GM18868 (cell line): Measurements from ENCODE around the gene MRO.
"Not testable (repeated sequence)": the region's sequence is repeated elsewhere in the genome, so short reads cannot be mapped to it uniquely, and the experiment has no call there.

Experiments
- ATAC-seq: cut with Tn5 transposase; IDR thresholded peaks from one replicate; pipeline ENCODE4 v1.9.1; 2021; ENCODE audit warnings: mild to moderate bottlenecking, moderate library complexity; ENCODE audit not compliant: unreplicated experiment

MRO gene

DNA sequence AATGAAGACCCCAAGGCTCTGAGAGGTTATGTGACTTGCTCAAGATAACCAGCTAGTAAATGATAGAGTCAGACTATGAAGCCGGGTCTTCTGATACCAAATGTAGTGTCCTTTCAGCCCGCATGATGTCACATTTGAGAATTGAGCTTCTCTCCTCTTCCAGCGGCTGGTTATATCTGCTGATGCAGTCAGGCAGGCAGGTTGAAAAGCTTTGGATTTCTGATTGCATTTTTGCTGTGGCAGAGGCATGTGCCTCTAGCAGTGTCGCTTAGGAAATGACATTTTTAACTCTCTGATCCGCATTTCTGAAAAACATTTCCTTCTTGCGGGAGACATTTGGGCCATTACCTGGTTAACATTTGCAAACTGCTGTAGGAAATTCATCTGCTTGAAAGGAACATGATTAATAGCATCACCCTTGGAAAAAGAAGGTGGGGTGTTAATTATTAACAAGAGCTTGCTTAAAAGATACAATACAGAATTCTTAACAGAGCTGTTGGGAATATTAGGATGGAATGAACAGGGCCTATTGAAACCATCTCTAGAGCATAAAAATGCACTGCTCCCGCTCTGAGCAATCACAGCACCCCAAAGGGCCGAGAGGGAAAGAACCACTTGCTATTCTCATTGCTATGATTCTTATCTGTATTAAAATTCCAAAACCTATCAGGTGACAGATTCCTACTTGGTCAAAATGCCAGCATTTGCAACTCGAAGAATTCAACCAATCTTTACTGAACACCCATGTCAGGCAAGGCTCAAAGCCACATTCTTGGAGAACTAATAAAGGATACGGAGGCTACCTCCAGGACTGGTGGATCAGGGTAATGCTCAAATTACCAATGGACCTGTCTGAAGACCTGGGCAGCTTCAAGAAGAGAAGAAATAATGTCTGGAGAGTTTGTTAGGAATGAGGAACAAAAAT lies 25.9 kb downstream of the MRO start:
- ATAC-seq, result no peak

DNA sequence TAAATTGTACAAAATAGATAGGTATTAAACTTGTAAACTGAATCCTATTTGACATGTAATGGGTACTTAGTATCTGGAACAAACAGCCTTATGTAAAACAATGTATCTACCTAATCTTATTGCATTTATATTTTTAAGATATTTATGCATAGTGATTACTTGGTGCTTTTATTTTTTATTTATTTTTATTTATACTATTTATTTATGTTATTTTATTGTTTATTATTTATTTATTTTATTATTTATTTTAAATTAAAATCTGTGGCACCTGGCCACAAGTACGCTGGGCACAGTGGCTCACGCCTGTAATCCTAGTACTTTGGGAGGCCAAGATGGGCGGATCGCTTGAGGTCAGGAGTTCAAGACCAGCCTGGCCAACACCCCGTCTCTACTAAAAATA lies 26.9 kb downstream of the MRO start:
- ATAC-seq, result no peak

DNA sequence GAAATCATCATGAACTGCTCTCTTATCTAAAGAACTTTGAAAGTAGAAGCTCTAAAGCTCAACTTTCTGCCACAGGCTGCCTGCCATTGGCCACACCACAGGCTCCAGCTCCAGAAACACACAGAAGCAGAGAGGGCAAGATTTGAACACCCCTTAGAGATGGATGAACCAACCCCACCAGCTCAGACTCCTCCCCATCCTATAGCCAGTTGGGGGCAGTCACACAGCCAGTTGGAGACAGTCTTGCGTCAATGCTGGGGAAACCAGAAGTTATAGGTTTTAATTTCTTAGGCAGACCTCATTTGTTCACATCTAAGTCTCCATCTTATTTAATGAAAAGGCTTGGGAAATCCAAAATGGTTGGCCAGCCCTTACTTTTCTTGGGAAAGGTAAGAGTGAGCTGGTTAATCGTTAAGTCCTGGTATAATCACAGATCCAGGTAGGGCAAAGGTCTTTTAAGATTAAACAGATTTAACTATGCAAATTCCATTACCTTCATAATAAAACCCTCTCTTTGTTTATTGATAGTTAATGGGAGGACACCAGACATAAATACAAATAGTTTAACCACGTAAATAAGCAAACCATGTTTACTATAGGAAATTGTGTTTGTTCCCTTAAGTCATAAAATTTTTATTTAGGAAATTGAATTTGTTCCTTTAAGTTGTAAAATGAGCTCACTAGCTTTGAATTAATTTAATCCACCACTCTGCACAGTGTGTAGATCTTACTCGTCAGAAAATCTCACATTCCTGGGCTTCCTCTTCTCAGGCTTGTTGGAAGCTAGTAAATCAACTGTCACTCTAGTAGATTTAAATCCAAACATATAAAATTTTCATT lies 28.0 kb downstream of the MRO start:
- ATAC-seq, result no peak

DNA sequence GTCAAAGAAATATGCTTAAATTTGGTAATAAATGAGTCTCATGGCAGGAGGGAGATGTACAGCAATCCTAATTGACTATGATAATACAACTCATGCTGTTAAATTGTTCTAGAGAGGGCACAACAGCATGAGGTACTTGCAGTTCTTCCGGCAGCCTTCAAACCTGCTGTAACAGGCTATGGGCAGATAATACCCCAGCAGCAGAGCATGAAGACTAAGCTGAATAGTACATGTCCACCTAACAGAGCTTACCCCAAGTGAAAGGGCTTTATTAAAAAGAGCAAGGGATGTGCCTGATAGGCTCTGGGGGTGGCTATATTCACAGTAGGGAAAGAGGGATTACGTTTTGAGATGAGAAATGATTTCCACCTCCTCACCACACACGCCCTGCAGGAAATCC lies 28.9 kb downstream of the MRO start:
- no peak for ATAC-seq

DNA sequence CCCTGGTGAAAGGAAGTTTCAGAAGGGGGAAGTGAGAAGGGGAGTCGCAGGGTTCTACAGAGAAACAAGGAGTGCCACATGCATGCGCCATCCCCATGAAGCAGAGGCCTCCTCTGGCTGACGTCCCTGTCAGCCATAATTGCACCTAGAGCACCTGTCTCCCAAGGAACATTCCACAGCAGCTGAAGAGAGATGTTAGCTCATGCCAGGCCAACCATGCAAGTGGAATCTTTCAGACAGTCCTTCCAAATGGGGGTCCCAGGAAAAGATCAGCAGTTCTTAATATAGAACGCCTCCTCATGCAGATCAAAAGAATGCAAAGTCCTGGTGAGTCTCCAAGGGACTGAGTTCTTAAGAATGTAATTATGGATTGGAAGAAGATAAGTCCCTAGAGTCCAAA lies 29.6 kb downstream of the MRO start:
- ATAC-seq, result no peak

DNA sequence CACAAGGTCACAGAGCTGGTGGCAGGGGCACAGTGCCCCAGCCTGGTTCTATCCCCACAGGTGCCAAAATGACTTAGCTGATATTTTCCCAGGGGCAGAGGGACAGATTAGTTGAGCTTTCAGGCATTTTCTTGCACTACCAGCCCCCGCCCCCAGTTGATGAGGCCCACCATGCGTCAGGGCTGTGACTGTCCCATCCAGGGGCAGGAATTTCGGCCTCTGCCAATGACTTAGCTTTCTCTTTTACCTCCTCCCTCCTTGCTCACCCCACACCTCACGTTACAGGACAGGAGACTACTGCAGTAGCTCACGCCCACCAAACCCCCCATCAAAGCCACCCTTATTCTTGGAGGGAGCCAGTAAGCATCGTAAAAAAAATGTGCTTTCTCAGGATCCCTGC lies 31.5 kb downstream of the MRO start:
- no peak for ATAC-seq

DNA sequence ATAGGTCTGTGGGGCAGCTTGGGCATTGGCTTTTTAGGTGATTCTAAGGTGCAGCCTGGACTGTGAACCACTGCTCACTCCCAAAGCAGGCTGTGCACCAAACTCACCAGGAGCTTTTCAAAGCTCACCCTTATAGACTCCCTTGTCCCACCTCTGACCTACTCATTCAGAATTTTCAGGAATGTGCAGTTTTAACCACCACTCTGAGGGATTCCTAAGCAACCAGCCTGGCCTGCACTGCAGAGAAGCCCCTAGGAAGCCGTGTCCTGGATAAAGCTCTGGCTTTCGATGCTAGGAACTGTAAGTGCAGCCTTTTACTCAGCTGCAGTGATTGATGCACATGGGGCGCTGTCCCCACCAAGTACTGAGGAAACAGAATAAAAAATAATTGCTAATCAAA lies 33.0 kb downstream of the MRO start:
- ATAC-seq, result no peak

DNA sequence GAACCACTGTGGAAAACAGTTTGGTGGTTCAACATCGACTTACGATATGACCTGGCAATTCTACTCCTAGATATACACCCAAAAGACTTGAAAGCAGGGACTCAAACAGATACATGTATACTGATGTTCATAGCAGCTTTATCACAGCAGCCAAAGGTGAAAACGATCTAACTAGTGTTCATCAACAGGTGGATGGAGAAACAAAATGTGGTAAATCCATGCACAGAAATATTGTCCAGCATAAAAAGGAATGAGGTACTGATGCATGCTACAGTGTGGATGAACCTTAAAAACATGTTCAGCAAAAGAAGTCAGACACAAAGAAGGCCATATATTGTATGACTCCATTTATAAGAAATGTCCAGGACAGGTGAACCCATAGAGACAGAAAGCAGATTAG lies 36.3 kb downstream of the MRO start:
- no peak for ATAC-seq

DNA sequence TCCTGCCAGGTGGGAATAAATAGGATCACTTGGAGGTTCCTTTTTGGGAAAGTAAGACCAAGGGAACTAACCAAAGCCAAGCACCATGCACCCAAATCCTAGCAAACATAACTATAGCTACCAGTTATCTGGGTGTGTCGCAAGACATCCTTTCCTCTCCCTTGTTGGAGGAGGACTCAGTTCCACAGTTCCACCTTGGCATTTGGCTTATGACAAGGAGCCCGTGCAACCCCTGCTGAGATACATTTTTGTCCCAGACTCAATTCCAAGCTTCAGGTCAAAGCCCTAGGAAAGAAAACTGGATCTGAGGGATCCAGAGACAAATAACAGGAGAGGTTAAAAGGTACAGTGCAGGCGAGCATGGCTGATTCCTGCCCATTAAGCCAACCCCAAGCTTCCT lies 40.8 kb downstream of the MRO start:
- not testable (repeated sequence) for ATAC-seq

DNA sequence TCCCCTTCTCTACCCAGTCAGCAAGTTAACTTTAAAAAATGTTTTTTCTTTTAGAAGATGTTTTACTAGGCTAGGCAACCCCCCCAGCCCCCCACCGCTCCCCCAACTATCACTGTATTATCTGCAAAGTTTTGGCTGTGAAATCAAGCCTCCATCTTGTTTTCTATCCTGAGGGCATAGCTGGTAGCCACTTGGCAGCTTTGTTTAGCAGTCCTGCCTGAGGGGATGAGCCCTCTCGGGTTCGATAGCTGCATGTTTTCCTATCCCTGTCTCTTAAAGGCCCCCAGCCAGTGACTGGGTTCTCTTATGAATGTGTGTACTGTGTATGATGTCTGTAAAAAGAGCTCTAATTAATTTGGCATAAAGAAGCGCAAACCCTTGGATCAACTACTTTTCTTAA lies 43.4 kb downstream of the MRO start:
- ATAC-seq, result no peak

DNA sequence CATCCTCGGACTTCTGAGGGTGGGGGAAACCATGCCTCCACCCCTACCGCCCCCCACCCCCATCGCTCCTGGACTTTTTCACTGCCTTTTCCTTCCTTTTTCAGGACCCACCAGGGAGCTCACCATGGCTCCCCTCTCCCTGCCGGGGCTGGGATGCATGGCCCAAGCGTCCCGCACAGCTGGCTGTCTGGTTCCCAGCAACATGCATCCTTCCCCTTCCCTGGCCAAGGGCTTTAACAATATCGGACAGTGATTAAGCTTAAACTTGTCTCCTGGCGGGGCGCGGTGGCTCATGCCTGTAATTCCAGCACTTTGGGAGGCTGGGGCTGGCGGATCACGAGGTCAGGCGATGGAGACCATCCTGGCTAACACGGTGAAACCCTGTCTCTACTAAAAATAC lies 44.1 kb downstream of the MRO start:
- no peak for ATAC-seq

DNA sequence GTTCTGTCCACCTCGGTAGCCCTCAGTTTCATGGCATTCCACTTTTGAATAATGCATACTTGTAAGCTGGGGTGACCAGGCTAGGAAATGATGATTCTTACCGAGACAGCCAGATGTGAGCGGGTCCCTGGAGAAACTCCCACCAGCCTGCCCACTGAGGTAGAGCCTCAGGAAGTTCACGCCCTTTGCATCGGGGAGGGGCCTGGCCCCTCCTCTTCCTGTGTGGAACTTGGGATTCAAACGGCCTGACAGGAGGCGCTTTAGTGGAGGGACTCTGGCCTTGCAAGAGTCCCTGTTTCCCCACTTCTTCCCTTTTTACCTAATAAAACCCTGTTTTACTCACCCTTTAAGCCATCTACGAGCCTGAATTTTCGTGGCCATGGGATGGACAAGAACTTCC lies 44.6 kb downstream of the MRO start:
- ATAC-seq, result no peak

DNA sequence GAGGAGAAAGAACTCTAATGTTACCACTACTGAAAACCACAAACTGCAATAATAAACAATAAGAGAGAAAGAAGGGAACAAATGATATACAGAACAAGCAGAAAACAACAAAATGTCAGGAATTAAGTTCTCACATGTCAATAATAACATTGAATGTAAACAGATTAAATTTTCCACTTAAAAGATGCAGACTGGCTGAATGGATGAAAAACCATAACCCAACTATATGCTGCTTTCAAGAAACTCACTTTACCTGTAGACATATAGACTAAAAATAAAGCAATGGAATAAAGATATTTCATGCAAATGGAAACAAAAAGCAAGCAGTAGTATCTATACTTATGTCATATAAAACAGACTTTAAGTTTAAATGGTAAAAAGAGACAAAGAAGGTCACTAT lies 50.4 kb downstream of the MRO start:
- no peak for ATAC-seq

DNA sequence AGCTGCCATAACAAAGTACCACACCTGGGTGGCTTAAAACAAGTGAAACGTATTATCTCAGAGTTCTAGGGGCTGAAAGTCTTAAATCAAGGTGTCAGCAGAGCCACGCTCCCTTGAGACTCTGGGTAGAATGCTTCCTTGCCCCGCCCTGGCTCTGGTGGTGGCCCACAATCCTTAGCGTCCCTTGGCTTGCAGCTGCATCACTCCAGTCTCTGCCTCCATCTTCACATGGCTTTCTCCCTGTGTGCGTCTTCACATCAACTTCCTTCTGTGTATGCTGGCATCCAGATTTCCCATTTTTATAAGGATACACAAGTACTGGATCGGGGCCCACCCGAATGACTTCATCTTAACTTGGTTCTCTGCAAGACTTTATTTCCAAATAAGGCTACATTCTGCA lies 62.5 kb downstream of the MRO start:
- ATAC-seq, result no peak

DNA sequence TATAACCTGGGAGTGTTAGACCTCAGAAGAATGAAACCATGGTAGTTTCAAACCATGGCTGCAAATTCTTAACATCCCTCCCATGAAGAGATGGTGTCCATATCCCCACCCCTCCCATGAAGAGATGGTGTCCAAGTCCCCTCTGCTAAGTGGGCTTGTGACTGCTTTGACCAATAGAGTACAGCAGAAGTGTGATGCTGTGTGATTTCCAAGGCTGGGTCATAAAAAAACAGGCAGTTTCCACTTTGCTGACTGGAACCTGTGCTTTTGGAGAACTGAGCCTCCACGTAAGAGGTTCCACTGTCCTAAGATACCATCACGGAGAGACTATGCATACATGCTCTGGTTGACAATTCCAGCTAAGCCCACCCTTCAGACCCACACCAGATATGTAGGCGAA lies 65.5 kb downstream of the MRO start:
- ATAC-seq, result no peak

DNA sequence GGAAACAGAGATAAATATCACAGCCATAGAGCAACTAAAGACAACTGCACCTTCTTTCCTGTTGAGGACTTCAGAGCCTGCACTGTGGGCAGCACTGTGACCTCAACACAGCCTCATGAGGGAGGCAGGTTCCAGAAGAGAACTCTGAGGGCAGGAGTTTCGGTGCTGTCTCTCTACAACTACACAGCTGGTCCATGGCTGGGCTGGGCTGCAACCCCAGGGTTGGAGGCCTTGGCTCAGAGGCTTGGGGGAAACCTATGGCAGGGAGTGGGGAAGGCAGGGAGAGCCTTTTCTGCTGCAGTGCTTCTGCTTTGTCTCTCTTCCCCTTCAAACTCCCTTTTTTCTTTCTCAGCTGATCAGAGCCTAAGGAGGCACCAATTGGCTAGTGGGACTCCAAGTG lies 66.5 kb downstream of the MRO start:
- no peak for ATAC-seq

DNA sequence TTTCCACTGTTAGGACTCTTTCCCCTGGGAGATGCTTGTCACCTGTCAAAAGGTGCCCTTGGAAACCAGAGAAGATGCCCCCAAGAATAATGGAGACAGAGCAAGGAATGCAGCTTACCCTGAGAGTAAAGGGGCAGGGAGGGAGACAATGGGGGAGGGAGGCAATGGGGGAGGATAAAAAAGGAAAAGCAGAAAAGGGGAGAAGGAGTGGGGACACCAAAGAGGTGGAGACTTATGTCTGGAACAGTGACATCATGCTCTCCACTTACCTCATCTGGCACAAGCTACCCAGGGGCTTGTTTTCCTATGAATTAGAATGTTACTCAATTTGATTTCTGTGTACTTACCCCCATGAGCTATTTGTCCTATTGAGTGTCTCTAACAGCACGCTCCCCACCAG lies 67.9 kb downstream of the MRO start:
- ATAC-seq, result no peak

DNA sequence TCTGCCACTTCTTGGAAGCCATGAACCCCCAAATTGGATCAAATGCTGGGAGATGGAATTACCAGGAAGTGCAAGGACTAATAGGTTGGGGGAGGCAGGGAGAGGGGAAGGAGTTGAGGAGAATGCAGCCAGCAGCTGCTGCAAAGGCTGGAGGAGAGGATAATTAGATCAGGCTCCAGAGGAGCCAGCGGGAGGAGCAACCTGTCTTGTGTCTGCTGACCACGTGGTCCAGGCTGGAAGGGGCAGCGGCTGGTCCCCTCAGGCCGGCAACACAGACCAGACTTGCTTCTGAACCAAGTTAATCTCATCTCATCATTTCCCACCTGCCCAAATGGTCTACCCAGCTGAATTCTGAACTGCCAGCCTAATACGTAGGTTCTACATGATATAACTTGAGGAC lies 68.3 kb downstream of the MRO start:
- ATAC-seq, result no peak

DNA sequence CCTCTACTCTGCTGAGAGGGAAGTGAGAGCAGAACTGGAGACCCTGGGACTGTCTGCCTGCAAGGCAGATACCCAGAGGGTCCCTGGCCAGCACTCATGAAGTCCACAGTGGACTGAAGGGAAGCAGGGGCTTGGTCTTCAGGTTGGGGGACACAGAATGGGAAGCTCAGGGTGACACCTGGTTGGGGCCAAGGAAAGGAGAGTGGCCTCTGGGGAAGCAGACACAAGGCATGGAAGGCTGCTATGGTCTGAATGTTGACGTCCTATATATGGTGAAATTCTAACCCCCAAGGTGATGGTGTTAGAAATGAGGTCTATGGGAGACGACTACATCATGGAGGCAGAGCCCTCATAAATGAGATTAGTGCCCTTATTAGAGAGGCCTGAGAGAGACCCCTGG lies 69.3 kb downstream of the MRO start:
- no peak for ATAC-seq

DNA sequence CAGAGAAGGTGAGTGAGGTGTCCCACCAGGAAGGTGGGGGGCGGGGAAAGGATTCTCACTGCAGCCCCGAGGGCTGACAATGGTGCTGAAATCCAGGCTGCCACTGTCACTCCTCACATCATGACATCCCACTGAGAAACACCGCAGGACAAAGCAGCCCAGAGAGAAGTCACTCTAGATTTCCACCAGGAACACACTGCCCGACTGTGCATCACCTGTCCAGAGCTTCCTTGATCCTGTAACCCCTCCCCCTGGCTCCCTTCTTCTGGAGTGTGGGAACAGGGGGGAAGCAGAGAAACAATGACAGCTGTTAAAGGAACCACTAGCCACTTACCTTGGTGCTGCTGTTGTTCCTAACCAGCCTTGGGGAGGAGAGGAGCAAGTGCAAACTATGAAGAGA lies 69.9 kb downstream of the MRO start:
- ATAC-seq, result no peak

DNA sequence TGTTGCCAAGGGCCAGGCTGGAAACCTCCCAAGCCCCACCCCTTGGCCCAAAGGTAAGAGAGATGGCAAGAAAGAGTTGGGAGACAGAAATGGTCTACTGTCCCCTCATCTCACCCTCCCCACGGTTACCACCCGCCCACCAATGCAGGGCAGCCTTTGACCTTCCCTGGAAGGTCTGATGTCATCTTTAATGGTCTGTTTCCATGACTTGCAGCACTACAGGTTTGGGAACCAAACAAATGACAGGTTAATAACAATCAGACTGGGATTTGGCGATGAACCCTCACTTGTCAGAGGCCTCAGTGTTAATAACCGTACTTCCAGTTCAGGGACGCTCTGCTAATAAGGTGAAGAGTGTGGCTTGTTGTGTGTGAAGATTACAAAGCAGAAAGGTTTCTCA lies 70.4 kb downstream of the MRO start:
- no peak for ATAC-seq
